DLD1 (cell line): ENCODE results near the gene YEATS2.

Experiments used
- in situ Hi-C: cut with HindIII; loops from 2 replicates; pipeline ENCODE4 v1.10.0; 2017; ENCODE audit warnings: low sequenced_read_pairs

The YEATS2 gene

DNA sequence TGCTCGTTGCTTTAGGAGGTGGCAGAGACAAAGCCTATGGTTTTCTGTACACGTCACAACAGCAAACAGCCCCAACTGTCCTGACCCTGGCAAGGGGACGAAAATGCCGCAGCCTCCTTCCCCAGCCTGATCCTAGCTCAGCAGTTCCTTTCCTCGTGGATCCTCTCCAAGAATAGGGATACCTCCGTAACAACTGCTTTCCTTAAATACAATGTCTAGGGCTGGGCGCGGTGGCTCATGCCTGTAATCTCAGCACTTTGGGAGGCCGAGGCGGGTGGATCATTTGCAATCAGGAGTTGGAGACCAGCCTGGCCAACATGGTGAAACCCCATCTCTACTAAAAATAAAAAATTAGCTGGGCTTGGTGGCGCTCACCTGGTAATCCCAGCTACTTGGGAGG is 110.8 kb downstream of the YEATS2 start:
- in situ Hi-C loops: no loop called here

DNA sequence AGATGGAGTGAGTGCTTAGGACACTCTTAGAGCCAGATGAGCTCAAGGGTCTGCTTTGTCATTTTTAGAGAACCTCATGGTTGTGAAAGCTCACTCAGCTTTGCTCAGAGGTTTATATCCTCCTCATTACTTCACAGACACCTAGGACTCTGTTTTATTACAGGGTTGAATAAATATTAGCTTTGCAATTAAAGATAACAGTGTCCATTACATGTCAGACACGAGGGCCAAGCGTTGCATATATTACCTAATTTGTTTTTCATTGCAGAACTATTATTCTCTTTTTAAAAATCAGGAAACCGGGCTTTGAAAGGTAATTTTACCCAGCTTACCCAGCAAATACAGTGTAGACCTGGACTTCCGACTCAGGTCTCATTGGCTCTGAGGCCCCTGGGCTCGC is 111.7 kb downstream of the YEATS2 start:
- in situ Hi-C loops: no loop called here

DNA sequence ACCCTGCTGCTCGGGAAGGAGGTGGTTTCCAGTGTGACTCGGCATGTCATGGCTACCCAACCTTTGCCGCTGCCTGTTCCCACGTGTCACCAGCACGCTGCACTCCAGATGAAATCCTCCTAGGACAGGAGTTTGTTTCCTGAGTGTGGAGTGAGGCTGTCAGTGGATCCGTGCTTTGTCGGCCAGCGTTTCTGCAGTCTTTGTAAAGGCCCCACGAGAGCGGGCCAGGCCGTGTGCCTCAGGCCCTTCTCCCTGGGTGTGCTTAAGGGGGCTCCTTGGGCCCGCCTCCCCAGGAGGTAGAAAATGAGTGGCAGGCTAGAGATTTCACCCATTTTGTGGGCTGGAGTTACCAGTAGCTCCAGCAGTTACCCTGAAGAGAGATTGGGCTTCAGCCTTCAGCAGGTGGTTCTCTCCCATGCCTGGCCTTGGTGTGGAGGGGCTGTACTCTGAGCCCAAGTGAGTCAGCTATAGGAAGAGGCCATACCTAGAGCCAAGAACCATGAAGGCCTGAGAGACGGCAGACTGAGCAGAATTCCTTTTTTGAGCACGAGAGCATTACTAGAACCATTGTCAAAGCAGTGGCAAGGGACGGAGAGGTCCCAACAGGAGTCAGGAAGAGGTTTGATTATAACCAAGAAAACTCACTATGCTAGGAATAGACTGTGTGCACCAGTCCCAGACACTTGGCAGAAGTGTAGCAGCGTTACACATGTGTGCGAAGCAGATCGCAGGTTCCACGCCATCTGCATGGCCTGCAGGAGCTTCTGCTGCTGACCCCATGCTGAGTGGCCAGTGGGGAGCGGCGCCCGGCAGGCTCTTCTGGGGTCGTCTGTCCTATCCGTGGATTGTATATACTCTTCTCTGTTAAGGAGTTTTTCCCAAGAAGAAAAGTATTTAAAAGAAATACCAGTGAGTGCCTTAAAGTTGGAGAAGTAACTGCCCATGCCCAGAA is 113.3 kb downstream of the YEATS2 start:
- in situ Hi-C loops: no loop called here

DNA sequence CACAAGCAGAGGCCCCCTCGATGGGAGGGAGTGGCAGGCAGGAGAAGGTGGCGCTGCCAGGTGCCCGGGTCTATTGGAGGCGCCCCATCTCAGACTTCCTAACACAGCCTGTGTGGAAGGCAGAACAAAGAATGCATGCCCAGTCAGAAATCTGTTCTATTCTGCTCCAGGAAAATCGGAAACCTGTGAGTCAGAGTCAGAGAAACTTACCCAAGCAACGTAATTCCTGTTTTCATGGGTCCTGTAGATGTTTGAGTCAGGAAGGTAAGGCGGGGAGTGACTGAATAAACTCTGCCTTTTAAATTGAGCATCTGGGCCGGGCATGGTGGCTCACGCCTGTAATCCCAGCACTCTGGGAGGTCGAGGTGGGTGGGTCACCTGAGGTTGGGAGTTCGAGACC is 114.0 kb downstream of the YEATS2 start:
- in situ Hi-C loops: no loop called here

DNA sequence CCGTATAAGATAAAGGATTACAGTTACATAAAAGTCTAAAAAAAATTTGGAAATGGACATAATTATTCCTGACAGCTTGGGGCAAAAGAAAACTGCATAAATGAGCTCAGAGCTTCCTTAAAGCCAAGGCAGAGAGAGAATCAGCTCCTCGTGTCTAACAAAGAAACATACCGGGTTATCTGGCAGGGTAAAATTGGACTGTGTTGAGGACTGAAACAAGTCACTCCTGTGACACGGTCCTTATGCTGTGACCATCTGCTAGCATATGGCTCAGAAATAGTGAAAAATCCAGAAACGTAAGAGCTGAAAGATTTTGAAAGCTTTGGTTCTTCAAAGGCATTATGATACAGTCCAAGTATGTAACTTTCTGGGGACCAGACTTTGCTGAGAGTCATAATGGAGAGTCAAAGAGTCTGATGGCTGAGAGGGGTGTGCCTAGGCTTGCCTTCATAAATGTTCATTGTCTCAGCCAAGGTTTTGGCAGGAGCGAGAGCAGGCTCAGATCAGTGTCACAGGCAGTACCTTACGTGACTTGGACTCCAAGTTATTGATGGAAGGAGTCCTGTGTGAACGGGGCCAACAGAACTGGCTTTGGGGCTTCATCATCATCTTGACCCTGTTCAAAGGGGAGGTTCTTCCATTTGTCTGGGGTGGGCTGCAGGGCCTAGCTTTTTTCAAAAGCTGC is 115.3 kb downstream of the YEATS2 start:
- in situ Hi-C loops: no loop called here

DNA sequence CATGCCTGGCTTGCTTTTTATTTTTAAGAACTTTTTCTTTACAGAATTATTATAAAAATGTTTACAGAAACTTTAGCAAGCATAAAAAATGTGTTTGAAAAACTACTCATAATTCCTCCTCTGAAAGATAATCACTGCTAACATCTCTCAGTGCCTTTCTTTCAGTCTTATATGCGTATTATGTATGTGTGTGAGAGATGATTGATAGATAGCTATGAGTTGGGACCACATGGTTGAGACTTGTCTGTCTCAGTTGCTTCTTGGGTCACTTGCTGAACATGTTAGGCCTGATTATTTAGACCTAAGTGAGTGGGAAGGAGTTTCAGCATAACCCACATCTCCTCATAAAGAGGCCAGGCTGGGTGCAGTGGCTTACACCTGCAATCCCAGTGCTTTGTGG is 116.6 kb downstream of the YEATS2 start:
- in situ Hi-C loops: no loop called here

DNA sequence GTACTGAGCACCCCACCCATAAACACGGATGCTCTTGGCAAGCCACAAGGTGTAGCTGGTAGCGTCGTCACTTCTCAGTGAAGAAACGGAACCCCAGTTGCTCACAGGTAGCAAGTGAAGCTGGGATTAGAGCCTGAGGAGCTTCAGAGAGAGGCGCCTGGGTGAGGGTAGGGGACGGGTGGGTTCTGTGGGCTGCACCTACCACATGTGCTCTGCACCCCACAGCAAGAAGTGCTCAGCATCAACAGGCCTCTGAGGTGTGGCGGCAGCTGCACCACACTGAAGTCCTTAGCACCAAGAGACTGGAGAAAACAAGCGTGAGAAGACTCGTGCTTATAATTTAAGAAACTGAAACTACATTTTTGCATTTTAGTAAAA is 118.0 kb downstream of the YEATS2 start:
- in situ Hi-C loops: no loop called here

DNA sequence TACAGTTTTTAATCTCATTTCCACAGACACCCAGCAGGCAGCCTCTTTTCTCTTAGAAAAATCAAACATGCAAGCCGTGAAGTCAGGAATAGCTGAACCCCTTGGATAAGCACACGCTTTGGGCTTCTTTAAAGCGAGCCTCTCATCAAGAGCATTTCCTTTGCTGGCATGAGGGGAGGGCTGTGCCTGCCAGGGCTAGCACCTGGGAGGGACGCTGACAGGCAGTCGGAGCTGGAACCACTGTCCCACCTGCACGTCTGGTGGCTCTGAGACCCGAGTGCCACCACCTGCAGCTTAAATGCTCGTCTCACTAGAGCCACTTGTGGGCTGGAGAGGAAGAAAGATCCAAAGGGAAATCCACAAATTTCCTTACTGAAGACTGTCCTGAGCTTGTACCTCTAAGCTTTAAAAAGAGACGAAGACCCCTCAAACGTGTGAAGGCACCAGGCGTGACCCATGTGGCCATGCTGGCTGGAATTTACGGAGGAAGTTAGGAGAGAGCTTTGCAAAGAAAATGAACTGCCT is 118.4 kb downstream of the YEATS2 start:
- in situ Hi-C loops: no loop called here

DNA sequence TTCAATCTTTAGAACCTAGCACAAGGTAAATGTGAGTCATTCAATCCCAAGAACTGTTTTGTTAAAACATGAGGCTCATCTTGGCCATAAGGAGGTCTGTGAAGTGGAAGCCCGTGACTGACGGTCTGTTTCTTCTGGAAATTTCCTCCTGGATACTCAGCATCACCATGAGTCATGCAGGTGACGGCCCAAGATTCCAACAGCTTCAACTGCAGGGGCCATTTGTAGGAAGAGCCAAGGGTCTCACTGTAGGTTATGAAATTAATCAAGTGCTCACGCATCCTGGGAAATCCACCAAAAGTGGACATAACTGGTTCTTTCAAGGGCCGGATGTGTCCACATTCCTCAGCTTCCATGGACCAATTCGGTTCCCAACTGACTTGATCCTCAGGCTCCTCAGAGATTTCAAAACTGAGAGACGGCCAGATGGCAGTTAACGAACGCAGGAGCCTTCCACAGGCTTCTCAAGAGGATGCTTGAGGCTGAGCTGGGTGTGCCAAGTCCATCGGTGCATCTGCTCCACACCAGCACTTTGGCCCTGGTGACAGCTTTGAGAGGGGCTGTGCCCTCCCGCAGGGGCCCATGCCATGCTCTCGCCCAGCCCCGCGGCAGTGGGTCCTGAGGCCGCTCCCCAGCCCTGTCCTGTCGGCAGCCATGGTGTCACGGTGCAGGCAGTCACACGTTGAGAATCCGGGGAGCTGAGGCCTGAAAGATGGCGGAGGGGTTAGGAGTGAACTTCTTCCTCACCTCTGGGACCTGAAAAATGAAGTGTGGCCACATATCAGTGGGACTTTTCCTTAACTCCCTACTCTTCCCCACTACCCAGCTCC is 119.3 kb downstream of the YEATS2 start:
- in situ Hi-C loops: no loop called here

DNA sequence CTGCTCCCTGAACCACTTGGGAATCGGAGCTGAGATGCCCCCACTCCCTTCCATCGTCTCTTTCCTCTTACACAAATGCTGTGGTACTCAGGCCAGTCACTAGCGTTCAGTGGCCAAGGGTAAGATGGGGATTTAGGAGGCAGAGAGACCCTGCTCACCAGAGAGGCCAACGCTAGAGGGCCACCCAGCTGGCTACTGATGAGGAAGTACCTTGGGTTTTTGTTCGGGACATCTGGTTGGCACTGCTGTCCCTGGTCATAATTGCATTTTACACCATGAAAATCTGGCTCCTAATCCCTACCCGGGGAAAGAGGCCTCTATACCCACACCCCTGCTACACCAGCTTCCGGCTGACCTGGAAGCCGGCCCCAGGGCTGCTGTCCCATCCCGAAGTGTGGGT is 120.0 kb downstream of the YEATS2 start:
- in situ Hi-C loops: no loop called here

DNA sequence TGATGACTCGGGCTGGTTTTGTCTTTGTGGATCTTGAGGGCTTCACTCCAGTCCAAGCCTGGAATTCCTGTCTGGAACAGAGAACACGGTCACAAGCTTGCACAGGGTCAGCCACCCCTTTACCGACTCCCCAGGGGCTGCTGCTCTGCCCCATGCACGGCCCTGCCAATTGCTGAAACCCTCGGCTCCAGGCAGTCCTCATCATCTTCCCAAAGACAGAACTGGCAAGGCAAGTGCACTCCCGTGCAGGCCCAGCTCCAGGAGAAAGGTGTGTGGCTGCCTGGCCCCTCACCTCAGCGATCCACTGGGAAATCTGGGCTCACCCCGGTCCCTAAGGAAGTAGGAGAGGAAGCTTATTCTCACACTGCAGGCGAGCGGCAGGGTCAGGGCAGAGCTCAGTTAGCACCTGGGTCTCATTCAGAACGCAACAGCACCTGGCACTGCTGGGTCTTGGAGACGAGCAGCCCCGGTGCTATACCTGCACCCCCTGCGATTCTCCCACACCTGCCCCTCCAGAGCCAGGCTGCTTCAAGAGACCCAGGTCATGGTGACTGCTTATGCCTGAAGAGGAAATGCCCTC is 120.5 kb downstream of the YEATS2 start:
- in situ Hi-C loops: no loop called here

DNA sequence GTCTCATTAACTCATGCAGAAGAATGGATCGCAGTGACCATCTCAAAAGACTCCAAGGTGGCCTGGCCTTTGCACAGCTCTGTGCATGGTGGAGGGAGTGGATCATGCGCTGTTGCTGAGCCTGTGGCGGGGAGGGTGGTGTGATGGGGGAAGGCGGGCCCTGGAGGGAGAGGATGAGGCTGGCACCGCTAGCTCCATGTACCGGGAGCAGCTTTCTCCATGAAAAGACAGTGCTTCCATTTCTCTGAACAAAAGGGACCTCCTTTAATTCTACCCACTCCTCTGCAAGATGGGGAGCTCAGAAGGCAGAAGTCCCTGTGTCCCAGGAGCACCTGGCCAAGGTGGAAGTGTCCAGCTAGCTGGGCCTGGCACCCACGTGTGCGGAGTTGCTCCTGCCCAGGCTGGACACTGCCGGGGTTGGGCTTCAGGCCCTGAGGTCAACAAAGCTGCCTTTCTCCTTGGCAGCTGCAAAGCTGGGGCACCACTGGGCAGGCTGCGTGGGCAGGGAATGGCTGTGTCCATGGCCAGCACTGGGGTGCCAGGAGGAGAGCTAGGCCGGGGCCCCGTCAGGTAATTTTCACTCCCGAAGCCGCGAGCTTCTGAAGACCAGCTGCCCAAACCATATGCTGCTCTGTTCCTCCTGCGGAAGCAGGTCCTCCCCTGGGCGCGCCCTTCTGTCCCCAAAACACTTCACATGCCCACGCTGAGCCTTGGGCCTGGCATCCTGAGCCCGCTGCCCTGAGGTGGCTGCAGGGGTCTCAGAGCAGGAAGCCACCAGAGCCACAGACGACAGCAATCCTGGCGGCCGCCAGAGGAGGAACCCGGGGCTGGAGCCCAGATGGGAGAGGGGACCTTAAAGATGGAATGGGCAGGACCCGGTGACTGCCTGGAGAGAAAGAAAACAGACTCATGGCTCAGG is 121.4 kb downstream of the YEATS2 start:
- in situ Hi-C loops: no loop called here

DNA sequence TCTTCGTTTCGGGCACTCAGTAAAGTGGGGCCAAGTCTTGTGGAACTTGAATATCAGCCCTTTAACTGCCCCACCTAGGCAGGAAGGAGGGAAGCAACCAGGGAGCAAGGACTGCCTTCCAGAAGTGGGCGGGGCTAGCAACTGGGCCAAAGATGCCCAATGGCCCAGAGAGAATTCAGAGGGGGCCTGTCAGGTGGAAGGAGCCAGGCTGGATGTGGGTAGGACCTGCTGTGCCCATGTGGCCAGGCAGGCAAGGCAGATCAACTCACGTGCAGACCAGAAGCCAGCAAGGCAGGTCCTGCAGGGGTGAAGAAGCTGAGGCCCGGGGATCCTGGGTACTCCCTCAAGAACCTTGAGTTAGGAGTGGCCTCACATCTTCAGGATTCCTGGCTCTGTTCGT is 122.2 kb downstream of the YEATS2 start:
- in situ Hi-C loops: no loop called here

DNA sequence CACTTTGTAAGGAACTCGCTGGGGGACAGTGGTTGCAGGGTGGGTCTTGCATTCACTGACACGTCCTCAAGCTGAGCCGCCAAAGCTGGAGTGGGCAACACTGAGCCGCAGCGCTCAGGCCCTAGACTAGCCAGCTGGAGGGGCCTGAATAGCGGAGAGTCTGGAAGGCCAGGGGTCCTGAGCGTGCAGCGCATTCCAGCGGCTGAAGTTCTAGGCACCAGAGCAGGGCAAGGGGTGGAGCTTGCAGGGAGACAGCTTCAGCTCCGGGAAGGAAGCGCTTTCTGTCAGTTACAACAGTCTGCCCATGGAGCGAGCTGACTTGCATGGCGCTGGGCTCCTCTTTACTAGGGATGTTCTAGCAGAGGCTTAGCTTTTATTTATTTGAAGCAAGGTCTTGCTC is 125.0 kb downstream of the YEATS2 start:
- in situ Hi-C loops: no loop called here

DNA sequence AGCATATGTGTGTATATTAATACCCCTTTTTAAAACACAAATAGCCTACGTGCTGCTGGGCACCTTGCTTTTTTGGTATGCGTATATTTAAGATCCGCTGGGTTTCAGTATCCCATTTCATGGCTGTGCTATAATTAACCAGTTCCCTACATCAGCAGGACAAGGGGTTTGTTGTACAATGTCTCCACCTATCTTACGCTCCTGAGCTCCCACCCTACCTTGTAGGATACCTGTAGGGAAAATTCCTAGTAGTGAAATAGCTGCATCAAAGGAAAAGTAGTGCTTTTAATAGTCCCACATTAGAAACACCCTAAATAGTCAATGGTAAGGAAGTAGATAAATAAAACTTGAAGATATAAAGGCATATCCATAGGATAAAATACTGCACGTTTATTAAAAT is 126.4 kb downstream of the YEATS2 start:
- in situ Hi-C loops: no loop called here

DNA sequence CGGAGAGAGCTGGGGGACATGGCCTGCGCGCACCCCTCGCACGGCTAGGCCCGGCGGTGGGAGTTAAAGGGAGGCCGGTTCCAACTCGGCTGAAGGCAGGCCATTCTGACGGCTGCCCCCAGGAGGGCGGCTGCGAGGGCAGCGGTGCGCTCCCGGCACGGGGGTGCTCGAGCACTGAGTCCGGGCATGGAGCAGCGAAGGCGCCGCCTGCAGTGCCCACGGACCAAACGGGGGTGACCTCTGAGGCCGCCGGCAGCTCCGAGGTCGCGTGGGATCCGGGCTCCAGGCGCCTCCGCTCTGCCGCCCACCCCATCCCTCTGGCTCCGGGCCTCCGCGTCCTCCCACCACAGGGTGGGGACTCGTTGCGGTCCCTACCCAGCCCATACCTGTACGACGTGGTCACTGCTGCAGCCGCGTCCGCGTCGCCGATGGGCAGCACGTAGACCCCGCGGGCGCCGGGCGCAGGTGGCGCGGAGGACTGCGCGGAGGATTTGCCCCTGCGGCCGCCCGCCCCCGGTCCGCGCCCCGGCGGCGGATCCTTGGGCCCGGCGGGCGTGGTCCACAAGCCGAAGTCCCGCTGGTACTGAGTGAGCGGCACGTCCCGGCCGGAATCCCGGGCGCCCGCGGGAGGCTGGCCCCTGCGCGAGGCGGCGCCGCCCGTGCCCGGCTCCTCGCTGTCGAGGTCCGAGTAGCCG is 127.3 kb downstream of the YEATS2 start:
- in situ Hi-C loops: no loop called here

DNA sequence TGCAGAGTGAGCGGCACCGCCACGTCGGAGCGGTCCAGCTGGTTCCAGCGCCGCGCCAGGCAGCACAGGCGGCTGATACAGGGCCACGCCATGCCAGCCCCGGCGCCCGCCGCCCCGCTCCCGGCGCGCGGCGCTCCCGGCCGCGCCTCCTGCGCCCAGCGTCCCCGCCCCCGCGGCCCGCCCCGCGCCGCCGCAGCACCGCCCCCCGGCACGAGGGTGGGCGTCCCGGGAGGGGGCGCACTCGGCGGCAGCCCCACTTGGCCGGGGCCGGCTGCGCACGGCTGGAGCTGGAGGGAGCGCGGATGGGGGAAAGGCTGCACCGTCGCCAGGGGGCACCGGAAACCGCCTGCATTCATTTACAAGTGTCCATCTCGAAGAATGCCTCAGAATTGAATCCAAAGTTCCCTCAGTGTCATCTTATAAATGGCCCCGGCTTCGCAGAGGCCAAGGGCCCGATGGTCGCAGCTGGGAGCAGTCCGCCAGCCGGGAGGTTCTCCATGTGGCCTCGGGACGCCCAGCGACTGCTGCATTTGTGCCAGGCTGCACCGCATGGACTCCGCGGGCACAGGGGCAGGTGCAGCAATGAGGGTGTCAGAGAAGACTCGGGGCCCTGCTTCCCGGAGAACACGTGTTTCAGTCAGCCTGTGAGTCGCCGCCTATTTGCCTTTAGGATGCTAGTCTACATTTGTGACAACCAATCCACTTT is 128.0 kb downstream of the YEATS2 start, which contains the start of gene MAP6D1:
Gene MAP6D1, minus strand, starts transcription at position 122 of the 706 bp plus-strand sequence. Its CDS starts 30 bp downstream, at position 92.
- in situ Hi-C loops: no loop called here

DNA sequence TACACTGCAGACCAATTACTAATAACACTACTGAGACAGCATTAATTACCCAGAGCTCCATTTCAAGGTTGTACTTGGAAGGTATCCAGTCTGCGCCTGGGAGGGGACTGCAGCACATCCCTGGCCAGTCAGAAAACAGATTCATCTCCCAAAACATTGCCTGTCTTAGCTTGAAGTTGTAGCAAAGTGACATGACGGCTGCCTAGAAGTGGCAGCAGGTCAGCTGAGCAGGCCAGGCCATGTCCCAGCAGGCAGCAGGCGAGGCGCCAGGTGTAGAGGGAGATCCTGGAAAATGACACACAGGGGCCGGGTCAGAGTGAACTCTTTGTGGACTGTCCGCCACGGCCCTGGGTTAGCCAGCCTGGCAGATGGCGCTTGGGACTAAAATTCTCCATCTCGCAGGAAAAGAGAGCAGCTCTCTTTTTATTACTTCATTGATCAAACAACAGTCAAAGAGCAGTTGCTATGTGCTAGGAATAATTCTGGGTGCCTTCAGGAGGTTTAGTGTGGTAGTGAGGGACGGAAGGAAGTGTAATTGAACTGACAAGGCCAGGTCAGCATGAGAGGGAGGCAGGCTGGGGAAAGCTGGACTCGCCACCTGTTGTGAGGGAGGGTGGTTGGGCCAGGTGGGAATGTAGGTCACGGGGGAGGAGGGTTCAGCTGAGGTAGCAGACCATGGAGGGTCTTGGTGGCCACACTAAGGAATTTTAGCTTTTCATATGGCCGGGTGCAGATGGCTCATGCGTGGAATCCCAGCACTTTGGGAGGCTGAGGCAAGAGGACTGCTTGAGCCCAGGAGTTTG is 129.1 kb downstream of the YEATS2 start:
- in situ Hi-C loops: no loop called here
